ENCODE data around the gene CDKAL1.

DNA sequence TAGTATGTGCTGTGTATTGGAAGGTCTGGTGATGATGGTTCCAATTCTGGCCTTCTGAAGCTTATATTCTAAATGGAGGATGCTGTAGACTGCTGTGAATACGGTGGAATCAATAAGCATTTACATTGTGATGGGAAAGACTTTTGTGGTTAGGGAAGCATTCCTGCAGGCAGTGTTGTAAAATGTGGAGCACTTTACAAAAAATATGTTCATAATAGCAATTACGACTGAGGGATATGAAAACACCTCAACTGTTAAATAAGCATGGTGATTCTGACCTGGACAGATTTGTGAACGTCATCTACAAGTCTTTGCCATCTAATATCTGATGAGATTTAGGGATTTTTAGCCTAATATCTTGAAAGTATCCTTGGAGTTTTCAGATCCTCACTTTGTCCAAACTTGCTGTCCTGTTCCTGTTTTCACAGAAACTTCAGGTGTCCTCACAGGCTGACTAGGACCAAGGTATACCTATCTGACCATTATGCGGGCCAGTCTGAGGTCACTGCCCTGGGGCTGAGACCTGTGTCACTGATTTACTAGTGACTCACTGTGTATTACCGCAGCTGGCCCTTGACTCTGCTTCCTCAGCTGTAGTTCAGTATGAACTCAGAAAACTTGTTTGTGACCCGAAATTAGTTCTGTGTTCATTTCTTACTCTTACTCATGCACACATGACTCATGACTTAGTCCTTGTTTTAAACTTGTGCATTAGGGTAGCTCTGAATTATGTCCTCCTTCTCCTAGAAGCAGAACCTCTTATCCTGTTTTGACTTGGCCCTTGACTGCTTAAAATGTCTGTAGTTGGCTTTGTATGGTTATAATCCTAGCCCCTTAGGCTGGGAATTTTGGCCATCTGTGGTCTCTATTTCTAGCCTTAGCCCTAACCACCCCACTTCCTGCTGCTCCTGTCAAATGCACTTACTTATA is 343.0 kb downstream of the CDKAL1 start:
- TF ChIP-seq, protein P1, sequence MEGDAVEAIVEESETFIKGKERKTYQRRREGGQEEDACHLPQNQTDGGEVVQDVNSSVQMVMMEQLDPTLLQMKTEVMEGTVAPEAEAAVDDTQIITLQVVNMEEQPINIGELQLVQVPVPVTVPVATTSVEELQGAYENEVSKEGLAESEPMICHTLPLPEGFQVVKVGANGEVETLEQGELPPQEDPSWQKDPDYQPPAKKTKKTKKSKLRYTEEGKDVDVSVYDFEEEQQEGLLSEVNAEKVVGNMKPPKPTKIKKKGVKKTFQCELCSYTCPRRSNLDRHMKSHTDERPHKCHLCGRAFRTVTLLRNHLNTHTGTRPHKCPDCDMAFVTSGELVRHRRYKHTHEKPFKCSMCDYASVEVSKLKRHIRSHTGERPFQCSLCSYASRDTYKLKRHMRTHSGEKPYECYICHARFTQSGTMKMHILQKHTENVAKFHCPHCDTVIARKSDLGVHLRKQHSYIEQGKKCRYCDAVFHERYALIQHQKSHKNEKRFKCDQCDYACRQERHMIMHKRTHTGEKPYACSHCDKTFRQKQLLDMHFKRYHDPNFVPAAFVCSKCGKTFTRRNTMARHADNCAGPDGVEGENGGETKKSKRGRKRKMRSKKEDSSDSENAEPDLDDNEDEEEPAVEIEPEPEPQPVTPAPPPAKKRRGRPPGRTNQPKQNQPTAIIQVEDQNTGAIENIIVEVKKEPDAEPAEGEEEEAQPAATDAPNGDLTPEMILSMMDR (conservative IDR thresholded peaks at IDR 0.05; ENCODE audit: low read depth, low read length), result no peak
- TF ChIP-seq EZH2 (IDR thresholded peaks at IDR 0.05; ENCODE audit: low read length, unreplicated experiment), result no peak
